Measurements from ENCODE around the gene PTTG1.
"Not testable (repeated sequence)": the region's sequence is repeated elsewhere in the genome, so short reads cannot be mapped to it uniquely, and the experiment has no call there.

Gene PTTG1

GRCh38 chr5:160398806-160399205 is 22.8 kb upstream of the PTTG1 start:
- Mint-ChIP-seq H3K4me3 (peak overlapping the region; percentile 90), H3K36me3 (ENCODE audit: low read depth) (peaks cover 9% of the 10 kb centered on the region), H3K9me3 (no peaks in the 10 kb centered on the region), H3K27ac (peak overlapping the region; percentile 87), H3K27me3 (no peaks in the 10 kb centered on the region), H3K4me1 (ENCODE audit: low read depth) (peaks cover 15% of the 10 kb centered on the region)

GRCh38 chr5:160399402-160400353 is 22.0 kb upstream of the PTTG1 start, which contains the start of gene FAM200C:
Gene FAM200C (minus strand): TSS chr5:160400054. CDS start chr5:160395490, 4,564 bp downstream.
- Mint-ChIP-seq H3K27ac (peak within 1 kb of the TSS; percentile 87), H3K27me3 (no peaks in the 10 kb centered on the region), H3K36me3 (ENCODE audit: low read depth) (peaks cover 18% of the 10 kb centered on the region), H3K4me1 (ENCODE audit: low read depth) (peaks cover 15% of the 10 kb centered on the region), H3K9me3 (no peaks in the 10 kb centered on the region), H3K4me3 (peak within 1 kb of the TSS; percentile 90)

- Mint-ChIP-seq H3K27ac (peak within 1 kb of the TSS; percentile 96), H3K9me3 (no peaks in the 10 kb centered on the region), H3K4me1 (ENCODE audit: low read depth) (peaks cover 70% of the 10 kb centered on the region), H3K36me3 (ENCODE audit: low read depth) (peaks cover 16% of the 10 kb centered on the region), H3K4me3 (peak within 1 kb of the TSS; percentile 98), H3K27me3 (no peaks in the 10 kb centered on the region)
Measured at GRCh38 chr5:160418561-160419457, 2.8 kb upstream of the PTTG1 start, which contains the start of gene SLU7. Gene SLU7 (minus strand): TSS chr5:160419081. CDS start chr5:160415294, 3,787 bp downstream.

GRCh38 chr5:160419458-160420330 is 2.0 kb upstream of the PTTG1 start:
- peak overlapping the region; percentile 98 for H3K4me3 Mint-ChIP-seq
- peaks cover 77% of the 10 kb centered on the region for H3K4me1 Mint-ChIP-seq (ENCODE audit: low read depth)
- no peaks in the 10 kb centered on the region for H3K27me3 Mint-ChIP-seq
- H3K9me3 Mint-ChIP-seq, result no peaks in the 10 kb centered on the region
- H3K36me3 Mint-ChIP-seq (ENCODE audit: low read depth), result peaks cover 25% of the 10 kb centered on the region
- H3K27ac Mint-ChIP-seq, result peak overlapping the region; percentile 96

- peak overlapping the region; percentile 98 for H3K4me3 Mint-ChIP-seq
- peaks cover 83% of the 10 kb centered on the region for H3K4me1 Mint-ChIP-seq (ENCODE audit: low read depth)
- H3K27ac Mint-ChIP-seq, result peak overlapping the region; percentile 96
- H3K9me3 Mint-ChIP-seq, result no peaks in the 10 kb centered on the region
- H3K36me3 Mint-ChIP-seq (ENCODE audit: low read depth), result peaks cover 26% of the 10 kb centered on the region
- no peaks in the 10 kb centered on the region for H3K27me3 Mint-ChIP-seq
Measured at GRCh38 chr5:160420331-160420610, 1.4 kb upstream of the PTTG1 start.

- Mint-ChIP-seq H3K27me3 (no peaks in the 10 kb centered on the region), H3K27ac (peak overlapping the region; percentile 36), H3K36me3 (ENCODE audit: low read depth) (peaks cover 43% of the 10 kb centered on the region), H3K4me1 (ENCODE audit: low read depth) (peaks cover 69% of the 10 kb centered on the region), H3K9me3 (no peaks in the 10 kb centered on the region), H3K4me3 (peak overlapping the region; percentile 95)
Measured at GRCh38 chr5:160423099-160423498, 1.4 kb downstream of the PTTG1 start.

- H3K27me3 Mint-ChIP-seq, result no peaks in the 10 kb centered on the region
- no peak overlapping the region for H3K4me3 Mint-ChIP-seq
- H3K36me3 Mint-ChIP-seq (ENCODE audit: low read depth), result peaks cover 52% of the 10 kb centered on the region
- no peak overlapping the region for H3K27ac Mint-ChIP-seq
- H3K4me1 Mint-ChIP-seq (ENCODE audit: low read depth), result peaks cover 27% of the 10 kb centered on the region
- H3K9me3 Mint-ChIP-seq, result no peaks in the 10 kb centered on the region
Measured at GRCh38 chr5:160427607-160428006, 6.0 kb downstream of the PTTG1 start.

GRCh38 chr5:160432196-160432595 is 10.5 kb downstream of the PTTG1 start:
- Mint-ChIP-seq H3K4me3 (no peak overlapping the region), H3K9me3 (no peaks in the 10 kb centered on the region), H3K4me1 (ENCODE audit: low read depth) (peaks cover 30% of the 10 kb centered on the region), H3K27me3 (peaks cover 5% of the 10 kb centered on the region), H3K27ac (no peak overlapping the region), H3K36me3 (ENCODE audit: low read depth) (peaks cover 22% of the 10 kb centered on the region)

- H3K4me1 Mint-ChIP-seq (ENCODE audit: low read depth), result peaks cover 32% of the 10 kb centered on the region
- H3K27ac Mint-ChIP-seq, result no peak overlapping the region
- H3K4me3 Mint-ChIP-seq, result no peak overlapping the region
- peaks cover 5% of the 10 kb centered on the region for H3K27me3 Mint-ChIP-seq
- H3K36me3 Mint-ChIP-seq (ENCODE audit: low read depth), result peaks cover 16% of the 10 kb centered on the region
- no peaks in the 10 kb centered on the region for H3K9me3 Mint-ChIP-seq
Measured at GRCh38 chr5:160432787-160433186, 11.1 kb downstream of the PTTG1 start.

GRCh38 chr5:160434022-160434531 is 12.4 kb downstream of the PTTG1 start:
- no peaks in the 10 kb centered on the region for H3K9me3 Mint-ChIP-seq
- H3K4me3 Mint-ChIP-seq, result no peak overlapping the region
- H3K4me1 Mint-ChIP-seq (ENCODE audit: low read depth), result peaks cover 41% of the 10 kb centered on the region
- peaks cover 3% of the 10 kb centered on the region for H3K36me3 Mint-ChIP-seq (ENCODE audit: low read depth)
- H3K27ac Mint-ChIP-seq, result no peak overlapping the region
- peaks cover 5% of the 10 kb centered on the region for H3K27me3 Mint-ChIP-seq

- Mint-ChIP-seq H3K27me3 (peaks cover 5% of the 10 kb centered on the region), H3K4me3 (no peak overlapping the region), H3K27ac (peak overlapping the region; percentile 31), H3K9me3 (no peaks in the 10 kb centered on the region), H3K4me1 (ENCODE audit: low read depth) (peaks cover 54% of the 10 kb centered on the region), H3K36me3 (ENCODE audit: low read depth) (no peaks in the 10 kb centered on the region)
Measured at GRCh38 chr5:160435532-160435931, 13.9 kb downstream of the PTTG1 start.

GRCh38 chr5:160436017-160436416 is 14.4 kb downstream of the PTTG1 start:
- no peaks in the 10 kb centered on the region for H3K36me3 Mint-ChIP-seq (ENCODE audit: low read depth)
- H3K9me3 Mint-ChIP-seq, result no peaks in the 10 kb centered on the region
- H3K4me1 Mint-ChIP-seq (ENCODE audit: low read depth), result peaks cover 59% of the 10 kb centered on the region
- H3K27me3 Mint-ChIP-seq, result peaks cover 5% of the 10 kb centered on the region
- no peak overlapping the region for H3K4me3 Mint-ChIP-seq
- H3K27ac Mint-ChIP-seq, result peak overlapping the region; percentile 31

GRCh38 chr5:160436661-160437060 is 15.0 kb downstream of the PTTG1 start:
- not testable (repeated sequence) for H3K9me3 Mint-ChIP-seq; H3K4me3 Mint-ChIP-seq; H3K36me3 Mint-ChIP-seq (ENCODE audit: low read depth); H3K27me3 Mint-ChIP-seq
- H3K27ac Mint-ChIP-seq, result peak overlapping the region; percentile 72
- H3K4me1 Mint-ChIP-seq (ENCODE audit: low read depth), result peaks cover 65% of the 10 kb centered on the region

- Mint-ChIP-seq H3K36me3 (ENCODE audit: low read depth) (no peaks in the 10 kb centered on the region), H3K9me3 (no peaks in the 10 kb centered on the region), H3K27me3 (peaks cover 5% of the 10 kb centered on the region), H3K4me3 (peak overlapping the region; percentile 38), H3K4me1 (ENCODE audit: low read depth) (peaks cover 70% of the 10 kb centered on the region), H3K27ac (peak overlapping the region; percentile 72)
Measured at GRCh38 chr5:160437271-160437670, 15.6 kb downstream of the PTTG1 start.

Measured in stimulated activated naive CD8-positive, alpha-beta T cell treated with anti-CD3 and anti-CD28 coated beads, Interleukin-15, Interleukin-2, amounts not matched to agents 100 ng/mL and 50 ng/mL, for 24 hours (primary cell).